ES-I3 (cell line): ENCODE results near the gene SNRPB.
"Not testable (repeated sequence)": the region's sequence is repeated elsewhere in the genome, so short reads cannot be mapped to it uniquely, and the experiment has no call there.

ENCODE experiments used
- H3K36me3 ChIP-seq: 2 replicates; pipeline ENCODE4 v1.6.1; 2013; ENCODE audit warnings: mild to moderate bottlenecking, low read length, control low read depth, moderate library complexity; ENCODE audit not compliant: insufficient read depth
- H3K4me1 ChIP-seq: 2 replicates; pipeline ENCODE4 v1.6.1; 2013; ENCODE audit warnings: mild to moderate bottlenecking, control low read depth, low read length; ENCODE audit not compliant: insufficient read depth
- H3K9ac ChIP-seq: 2 replicates; pipeline ENCODE4 v1.6.1; 2013; ENCODE audit warnings: low read depth, mild to moderate bottlenecking, low read length, moderate library complexity
- H3K9me3 ChIP-seq: 2 replicates; pipeline ENCODE4 v1.6.1; 2013; ENCODE audit warnings: mild to moderate bottlenecking, low read length, moderate library complexity; ENCODE audit not compliant: control insufficient read depth, insufficient read depth

Gene SNRPB

DNA sequence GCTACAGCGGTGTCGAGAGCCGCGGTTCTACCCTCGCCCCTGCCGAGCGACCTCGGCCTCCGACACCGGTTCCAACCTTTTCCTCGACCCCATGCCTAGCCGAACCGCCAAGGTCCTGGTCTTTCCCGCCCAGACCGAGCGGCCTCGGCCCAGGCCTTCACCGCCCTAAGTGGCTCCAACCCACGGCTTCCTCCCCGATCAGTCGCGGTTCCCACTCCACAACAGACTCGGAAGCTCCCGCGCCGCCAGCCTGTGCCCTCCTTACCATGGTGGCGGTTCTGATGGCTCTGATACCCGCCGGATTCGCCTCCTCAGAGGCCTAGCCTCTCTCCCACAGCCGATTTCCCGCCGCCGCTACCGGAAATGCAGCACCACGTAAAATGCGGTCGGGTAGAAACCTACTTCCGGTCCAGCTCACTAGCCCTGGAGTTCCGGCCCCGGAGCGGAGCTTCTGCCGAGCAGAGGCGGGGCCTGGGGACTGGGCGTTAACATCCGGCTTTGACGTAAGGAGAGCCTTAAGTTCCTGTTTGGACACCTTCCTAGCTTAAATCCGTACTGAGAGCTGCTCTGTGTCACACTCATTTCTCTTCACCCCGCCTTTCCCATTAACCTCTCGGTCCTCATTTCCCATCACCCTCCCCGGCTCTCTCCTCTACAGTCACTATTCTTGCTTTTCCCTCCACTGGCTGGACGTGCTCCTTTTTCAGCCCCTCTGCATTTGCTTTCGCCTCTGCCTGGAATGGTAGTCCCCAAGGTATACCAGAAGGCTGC, at the start of gene SNRPB:
TSS of gene SNRPB (minus strand) at position 367 of the 771 bp plus-strand sequence. CDS start at position 268, 99 bp downstream.
- Histone ChIP-seq H3K4me1 (peaks cover 15% of the 10 kb centered on the region), H3K9me3 (no peaks in the 10 kb centered on the region), H3K36me3 (peaks cover 30% of the 10 kb centered on the region), H3K9ac (peak within 1 kb of the TSS; percentile 82)

DNA sequence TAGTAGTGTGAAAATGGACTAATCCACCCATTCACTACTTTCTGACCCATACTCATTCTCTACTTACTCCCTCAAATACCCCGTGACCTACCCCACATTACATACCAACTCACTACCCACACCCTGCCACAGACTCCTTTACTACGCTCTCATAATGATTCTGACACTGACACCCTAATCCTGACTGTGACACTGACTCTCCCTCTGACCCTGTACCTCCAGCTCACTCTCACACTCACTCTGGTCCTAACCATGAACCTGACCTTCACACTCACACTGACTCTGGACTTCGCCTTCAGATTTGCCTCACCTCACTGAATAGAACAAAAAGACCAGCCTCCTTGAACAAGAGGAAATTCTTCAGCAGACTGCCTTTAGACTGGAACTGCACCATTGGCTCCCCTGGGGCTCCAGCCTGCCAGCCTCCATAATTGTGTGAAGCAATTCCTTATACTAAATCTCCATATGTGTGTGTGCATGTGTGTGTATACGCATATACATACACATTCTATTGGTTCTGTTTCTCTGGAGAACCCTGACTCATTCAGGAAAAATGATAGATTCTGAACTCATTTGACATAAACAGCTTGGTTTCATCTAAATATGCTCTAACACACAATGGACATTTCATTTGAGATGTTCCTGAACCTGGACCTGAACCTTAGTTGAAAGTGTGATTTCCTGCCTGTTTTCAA, 48.7 kb upstream of the SNRPB start:
- Histone ChIP-seq H3K9me3 (no peaks in the 10 kb centered on the region), H3K4me1 (no peaks in the 10 kb centered on the region), H3K9ac (no peak overlapping the region), H3K36me3 (no peaks in the 10 kb centered on the region)

DNA sequence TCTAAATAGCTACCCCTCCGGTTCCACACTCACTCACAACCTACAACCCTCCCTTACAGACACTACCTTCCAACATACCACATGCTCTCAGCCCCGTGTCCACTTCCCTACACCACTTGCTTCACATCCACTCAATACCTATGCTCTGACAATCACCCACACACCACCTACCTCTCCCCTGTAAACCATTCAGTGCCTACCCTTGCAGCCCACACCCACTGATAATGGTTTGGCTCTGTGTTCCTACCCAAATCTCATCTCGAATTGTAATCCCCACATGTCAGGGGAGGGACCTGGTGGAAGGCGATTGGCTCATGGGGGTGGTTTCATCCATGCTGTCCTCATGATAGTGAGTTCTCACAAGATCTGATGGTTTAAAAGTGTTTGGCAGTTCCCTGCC, 48.0 kb upstream of the SNRPB start:
- H3K9ac ChIP-seq, result no peak overlapping the region
- no peaks in the 10 kb centered on the region for H3K4me1 ChIP-seq
- H3K36me3 ChIP-seq, result no peaks in the 10 kb centered on the region
- no peaks in the 10 kb centered on the region for H3K9me3 ChIP-seq

DNA sequence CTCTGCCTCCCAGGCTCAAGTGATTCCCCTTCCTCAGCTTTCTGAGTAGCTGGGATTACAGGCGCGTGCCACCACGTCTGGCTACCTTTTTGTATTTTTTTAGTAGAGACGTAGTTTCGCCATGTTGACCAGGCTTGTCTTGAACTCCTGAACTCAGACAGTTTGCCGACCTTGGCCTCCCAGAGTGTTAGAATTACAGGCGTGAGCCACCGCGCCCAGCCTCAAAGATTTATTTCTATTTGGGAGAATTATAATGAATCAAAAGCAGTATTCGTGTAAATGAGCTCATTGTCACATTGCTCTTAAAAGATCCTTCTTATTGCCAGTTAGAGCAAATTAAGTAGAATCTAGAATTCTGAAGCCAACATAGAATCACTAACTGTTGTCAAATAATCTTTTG, 47.5 kb upstream of the SNRPB start:
- H3K9ac ChIP-seq, result no peak overlapping the region
- no peaks in the 10 kb centered on the region for H3K9me3 ChIP-seq
- H3K4me1 ChIP-seq, result no peaks in the 10 kb centered on the region
- H3K36me3 ChIP-seq, result no peaks in the 10 kb centered on the region

DNA sequence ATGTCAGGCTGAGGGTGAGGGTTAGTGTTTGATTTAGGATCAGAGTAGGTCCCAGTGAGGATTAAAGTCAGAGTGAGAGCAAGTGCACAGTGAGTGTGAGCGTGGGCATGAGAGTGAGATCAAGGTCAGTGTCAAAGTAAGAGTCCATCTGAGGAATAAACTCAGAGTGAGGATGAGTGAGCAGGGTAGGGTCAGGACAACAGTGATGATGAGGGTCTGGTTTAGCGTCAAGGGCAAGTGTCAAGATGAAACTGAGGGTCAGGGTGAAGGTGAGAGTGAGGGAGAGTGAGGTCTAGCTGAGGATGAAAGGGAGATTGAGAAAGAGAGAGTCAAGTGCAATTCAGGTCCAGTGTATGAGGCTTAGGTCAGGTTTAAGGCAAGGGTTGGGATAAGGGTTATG, 45.8 kb upstream of the SNRPB start:
- Histone ChIP-seq H3K36me3 (no peaks in the 10 kb centered on the region), H3K9me3 (no peaks in the 10 kb centered on the region), H3K9ac (no peak overlapping the region), H3K4me1 (no peaks in the 10 kb centered on the region)

DNA sequence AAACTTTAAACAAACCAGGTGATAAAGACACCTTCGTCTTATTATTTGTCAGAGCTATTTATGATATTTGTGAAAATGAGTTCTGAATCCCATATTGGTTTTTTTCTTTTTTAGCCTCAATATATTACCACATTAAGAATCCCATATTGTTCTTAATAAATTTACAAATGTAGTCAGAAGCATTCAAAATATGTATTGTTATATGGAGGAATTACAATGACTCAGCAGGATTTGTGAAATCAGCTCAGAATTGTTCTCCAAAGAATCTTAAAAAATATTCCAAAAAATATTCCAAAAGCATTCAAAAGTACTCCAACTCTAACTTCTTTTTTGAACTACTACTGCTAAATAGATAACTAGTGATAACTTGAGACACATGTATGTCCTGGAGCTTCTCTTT, 44.6 kb upstream of the SNRPB start:
- H3K9me3 ChIP-seq, result no peaks in the 10 kb centered on the region
- no peaks in the 10 kb centered on the region for H3K36me3 ChIP-seq
- H3K9ac ChIP-seq, result no peak overlapping the region
- no peaks in the 10 kb centered on the region for H3K4me1 ChIP-seq

DNA sequence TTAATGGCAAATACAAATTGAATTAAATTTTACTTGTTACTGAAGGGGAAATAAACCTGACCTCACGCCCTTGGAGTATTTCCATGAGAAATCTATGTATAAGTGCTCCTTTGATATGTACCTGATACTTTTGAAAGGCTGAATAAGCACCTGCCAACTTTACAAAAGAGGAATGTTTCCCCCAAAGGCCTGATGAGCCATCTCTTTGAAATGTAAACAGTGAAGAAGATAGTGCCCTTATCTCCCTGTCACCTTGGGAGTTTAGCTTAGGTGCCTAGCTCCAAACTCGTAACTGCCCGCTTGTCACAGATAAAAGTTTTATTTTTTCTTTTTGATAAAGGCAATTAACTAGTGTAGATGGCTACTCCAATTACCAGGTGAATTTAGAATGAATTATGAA, 39.2 kb upstream of the SNRPB start:
- no peaks in the 10 kb centered on the region for H3K9me3 ChIP-seq
- H3K4me1 ChIP-seq, result no peaks in the 10 kb centered on the region
- peak overlapping the region; percentile 95; the same call in 1 of the 2 replicates for H3K9ac ChIP-seq
- no peaks in the 10 kb centered on the region for H3K36me3 ChIP-seq

DNA sequence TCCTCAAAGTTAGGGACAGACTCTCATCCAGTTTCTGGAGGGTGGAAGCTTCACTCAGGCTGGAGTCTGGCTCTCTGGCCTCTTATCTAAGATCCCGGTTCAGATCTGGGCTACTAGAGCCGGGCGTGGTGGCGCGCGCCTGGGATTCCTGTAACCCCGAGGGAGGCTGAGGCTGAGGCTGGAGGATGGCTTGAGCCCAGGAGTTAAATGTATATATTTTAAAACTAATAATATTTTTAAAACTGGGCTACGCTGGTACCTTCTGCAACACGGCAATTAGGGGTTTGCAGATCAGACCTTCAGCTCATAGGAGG, 38.8 kb upstream of the SNRPB start:
- Histone ChIP-seq H3K9me3 (no peaks in the 10 kb centered on the region), H3K36me3 (no peaks in the 10 kb centered on the region), H3K4me1 (no peaks in the 10 kb centered on the region), H3K9ac (peak overlapping the region; percentile 95; the same call in 1 of the 2 replicates)

DNA sequence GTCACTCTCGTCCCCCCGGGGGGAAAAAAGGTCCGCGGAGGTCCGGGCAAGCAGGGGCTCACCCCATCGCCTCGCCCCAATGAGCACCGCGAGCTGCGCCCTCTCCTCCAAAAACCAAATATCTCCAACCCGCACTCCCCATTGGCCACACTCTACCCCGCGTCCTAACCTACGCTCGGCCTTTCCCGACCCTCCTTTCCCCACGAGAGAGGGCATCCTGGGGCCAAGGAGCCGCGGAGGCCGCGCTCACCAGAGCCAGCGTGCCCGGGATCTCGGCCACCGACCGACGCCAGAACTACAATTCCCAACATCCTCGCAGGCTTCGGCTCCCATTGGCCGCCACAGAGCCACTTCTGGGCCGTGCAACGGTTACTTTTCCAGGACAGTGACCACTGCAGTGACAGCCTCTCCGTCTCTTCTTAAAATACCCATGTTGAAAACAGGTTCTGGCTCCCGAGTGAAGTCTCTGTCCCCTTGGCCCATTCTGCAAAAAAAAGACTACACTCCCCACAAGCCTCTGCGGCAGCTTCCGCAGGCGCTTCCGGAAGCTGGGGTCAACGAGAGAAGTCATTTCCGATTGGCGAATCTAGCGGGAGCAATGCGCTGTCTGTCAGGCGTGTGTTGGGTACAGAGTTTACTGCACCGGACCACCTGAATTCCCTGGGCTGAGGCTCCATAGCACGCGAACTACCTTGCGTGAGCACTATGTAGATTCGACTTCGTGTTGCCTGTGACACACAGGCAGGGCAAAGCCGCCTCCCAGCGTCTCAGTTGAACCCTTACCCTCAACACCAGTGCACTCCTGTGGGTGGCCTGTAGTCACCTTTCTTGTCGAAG, 38.3 kb upstream of the SNRPB start, which contains the start of gene ZNF343:
TSS of gene ZNF343 (minus strand) at position 285 of the 837 bp plus-strand sequence. CDS start 15,020 bp downstream, outside the sequence.
- no peaks in the 10 kb centered on the region for H3K36me3 ChIP-seq
- no peaks in the 10 kb centered on the region for H3K9me3 ChIP-seq
- H3K9ac ChIP-seq, result peak within 1 kb of the TSS; percentile 95
- H3K4me1 ChIP-seq, result no peaks in the 10 kb centered on the region

DNA sequence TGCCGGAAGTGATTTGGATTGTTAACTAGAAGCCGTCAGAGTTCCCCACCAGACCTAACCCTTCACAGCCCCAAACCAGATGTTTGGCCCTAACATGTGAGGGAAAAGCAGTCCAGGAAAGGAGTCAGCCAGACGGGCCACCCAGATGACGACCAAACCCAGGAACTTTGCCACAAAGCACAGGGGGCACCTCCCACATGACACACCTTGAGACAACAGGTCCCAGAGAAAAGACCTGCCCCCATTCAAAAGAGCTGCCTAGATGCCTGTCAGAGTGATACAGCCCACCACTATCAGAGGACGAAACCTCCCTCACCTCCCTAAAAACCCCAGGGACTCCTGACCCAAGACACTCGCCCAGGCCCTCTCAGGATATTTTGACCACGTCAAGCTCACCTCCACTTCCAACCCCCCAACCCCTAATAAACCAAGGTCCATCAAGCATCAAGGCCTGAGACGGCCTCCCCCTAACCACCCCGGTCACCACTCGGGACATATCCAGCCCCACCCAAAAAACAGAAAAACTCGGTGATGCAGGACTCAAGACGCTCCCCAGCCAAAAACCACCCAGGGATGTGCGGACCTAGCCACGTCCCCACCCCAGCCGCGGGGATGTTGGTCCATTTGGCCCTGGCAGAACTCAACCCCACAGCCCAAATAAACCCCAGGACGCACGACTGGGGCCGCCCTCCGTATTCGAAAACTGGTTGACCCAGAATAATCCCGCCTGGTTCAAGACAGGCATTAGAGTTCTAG, 37.5 kb upstream of the SNRPB start:
- H3K9me3 ChIP-seq, result no peaks in the 10 kb centered on the region
- H3K4me1 ChIP-seq, result no peaks in the 10 kb centered on the region
- peak overlapping the region; percentile 95; the same call in 1 of the 2 replicates for H3K9ac ChIP-seq
- H3K36me3 ChIP-seq, result no peaks in the 10 kb centered on the region

DNA sequence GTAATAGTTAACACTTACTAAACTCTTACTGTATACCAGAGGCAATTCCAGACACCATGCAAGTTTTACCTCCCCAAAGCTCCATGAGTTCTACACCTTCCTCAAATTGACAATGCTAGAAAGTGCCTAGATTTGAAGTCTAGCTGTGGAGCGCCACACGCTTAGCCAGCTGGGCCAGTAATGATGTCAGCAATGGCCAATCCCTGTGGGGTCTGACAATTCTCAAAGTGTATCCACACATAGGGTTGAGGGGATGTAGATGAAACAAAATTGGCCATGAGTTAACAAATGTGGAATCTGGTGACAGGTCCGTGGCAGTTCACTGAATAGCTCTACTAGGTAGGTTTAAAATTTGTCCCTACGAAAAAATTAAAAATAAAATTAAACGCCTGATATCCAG, 36.9 kb upstream of the SNRPB start:
- Histone ChIP-seq H3K36me3 (no peaks in the 10 kb centered on the region), H3K4me1 (no peaks in the 10 kb centered on the region), H3K9me3 (no peaks in the 10 kb centered on the region), H3K9ac (no peak overlapping the region)

DNA sequence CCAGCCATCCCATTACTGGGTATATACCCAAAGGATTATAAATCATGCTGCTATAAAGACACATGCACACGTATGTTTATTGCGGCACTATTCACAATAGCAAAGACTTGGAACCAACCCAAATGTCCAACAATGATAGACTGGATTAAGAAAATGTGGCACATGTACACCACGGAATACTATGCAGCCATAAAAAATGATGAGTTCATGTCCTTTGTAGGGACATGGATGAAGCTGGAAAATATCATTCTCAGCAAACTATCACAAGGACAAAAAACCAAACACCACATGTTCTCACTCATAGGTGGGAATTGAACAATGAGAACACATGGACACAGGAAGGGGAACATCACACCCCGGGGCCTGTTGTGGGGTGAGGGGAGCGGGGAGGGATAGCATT, 35.8 kb upstream of the SNRPB start:
- H3K36me3 ChIP-seq, H3K9me3 ChIP-seq, H3K9ac ChIP-seq, H3K4me1 ChIP-seq: not testable (repeated sequence)

DNA sequence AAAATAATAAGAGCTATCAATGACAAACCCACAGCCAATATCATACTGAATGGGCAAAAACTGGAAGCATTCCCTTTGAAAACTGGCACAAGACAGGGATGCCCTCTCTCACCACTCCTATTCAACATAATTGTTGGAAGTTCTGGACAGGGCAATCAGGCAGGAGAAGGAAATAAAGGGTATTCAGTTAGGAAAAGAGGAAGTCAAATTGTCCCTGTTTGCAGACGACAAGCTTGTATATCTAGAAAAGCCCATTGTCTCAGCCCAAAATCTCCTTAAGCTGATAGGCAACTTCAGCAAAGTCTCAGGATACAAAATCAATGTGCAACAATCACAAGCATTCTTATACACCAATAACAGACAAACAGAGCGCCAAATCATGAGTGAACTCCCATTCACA, 34.2 kb upstream of the SNRPB start:
- not testable (repeated sequence) for H3K9ac ChIP-seq, H3K9me3 ChIP-seq, H3K4me1 ChIP-seq, H3K36me3 ChIP-seq

DNA sequence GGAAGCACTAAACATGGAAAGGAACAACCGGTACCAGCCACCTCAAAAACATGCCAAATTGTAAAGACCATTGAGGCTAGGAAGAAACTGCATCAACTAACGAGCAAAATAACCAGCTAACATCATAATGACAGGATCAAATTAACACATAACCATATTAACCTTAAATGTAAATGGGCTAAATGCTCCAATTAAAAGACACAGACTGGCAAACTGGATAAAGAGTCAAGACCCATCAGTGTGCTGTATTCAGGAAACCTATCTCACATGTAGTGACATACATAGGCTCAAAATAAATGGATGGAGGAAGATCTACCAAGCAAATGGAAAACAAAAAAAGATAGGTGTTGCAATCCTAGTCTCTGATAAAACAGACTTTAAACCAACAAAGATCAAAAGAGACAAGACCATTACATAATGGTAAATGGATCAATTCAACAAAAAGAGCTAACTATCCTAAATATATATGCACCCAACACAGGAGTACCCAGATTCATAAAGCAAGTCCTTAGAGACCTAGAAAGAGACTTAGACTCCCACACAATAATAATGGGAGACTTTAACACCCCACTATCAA, 32.3 kb upstream of the SNRPB start:
- not testable (repeated sequence) for H3K9me3 ChIP-seq, H3K36me3 ChIP-seq, H3K9ac ChIP-seq, H3K4me1 ChIP-seq
